Right cardiac atrium (tissue), 5 donors: ENCODE data around the gene CCDC88A. TPM values are rescaled to one million over a fixed set of nuclear protein-coding genes. Genes with fewer than 3 reads are reported as not detected.
"Not testable (repeated sequence)": the region's sequence is repeated elsewhere in the genome, so short reads cannot be mapped to it uniquely, and the experiment has no call there.

Experiments used
- ATAC-seq, 2 donors: fragments of 200-7000 bp; cut with Tn5 transposase; one replicate each; pipeline versions ENCODE4 v1.8.0 to v1.9.1; 2020; ENCODE audit warnings: moderate library complexity in 2 of 2, mild to moderate bottlenecking in 1 of 2
- DNase-seq, 3 donors: peaks; one replicate each; pipeline ENCODE4 v3.0.0-alpha.2; 2020
- H3K27ac ChIP-seq: one replicate; pipeline ENCODE4 v1.5.1; 2013; ENCODE audit warnings: mild to moderate bottlenecking, low read length, control low read depth, moderate library complexity
- H3K27me3 ChIP-seq: one replicate; pipeline ENCODE4 v1.6.1; 2013; ENCODE audit not compliant: control insufficient read depth, insufficient read depth
- H3K4me1 ChIP-seq: one replicate; pipeline ENCODE4 v1.6.1; 2013; ENCODE audit warnings: low read length; ENCODE audit not compliant: control insufficient read depth, insufficient read depth
- H3K4me3 ChIP-seq: one replicate; pipeline ENCODE4 v1.5.1; 2013; ENCODE audit warnings: low read length, control low read depth
- H3K9me3 ChIP-seq: one replicate; pipeline ENCODE4 v1.6.1; 2013; ENCODE audit warnings: low read length; ENCODE audit not compliant: control insufficient read depth
- WGBS: extraction: QIAGEN DNeasy Blood & Tissue Kit; methylation state at CpG from one replicate; pipeline ENCODE4 v1.1.7; 2013; 5-methylcytosine and 5-hydroxymethylcytosine counted together
- intact Hi-C, 4 donors: fragments of 100-400 bp; cut with DNase I; formaldehyde crosslinking; loops; one replicate each; pipeline versions ENCODE4 v1.11.0 to v1.14.0; 2022 to 2023
- polyA plus RNA-seq: library from polyadenylated mRNA; stranded (reverse); fragments of 200-250 nt; gene quantifications from one replicate; pipeline ENCODE4 v1.2.3, GENCODE V29; 2013
- total RNA-seq, 4 donors: library from RNA; stranded (reverse); fragmentation: NEBNext Ultra II Directional; extraction: Animal tissue kit (Norgen Biotek cat#: 25700); gene quantifications; one replicate each; pipeline ENCODE4 v1.2.1, GENCODE V29; 2021
- donor health status: healthy with polysubstance abuse.
- donor health status: DM: no; HTN: yes; CAD: no.
- donor health status: DM: no; HTN: no; CAD: no.
- donor health status: DM: no; HTN: yes; CAD: no; lungs with severe emphysema.
- donor health status: DM: yes; HTN: yes; CAD: no.

CCDC88A gene
- total and polyA plus RNA-seq, 5 donors: 18.1 to 40.6 (median 31.5) TPM

- no peaks in the 10 kb centered on the region for H3K4me1 ChIP-seq
- no peak for ATAC-seq
- 91% methylated on average over 3 of the region's 3 CpGs for WGBS
These were observed 166.8 kb downstream of the CCDC88A start for GRCh38 chr2:55252832-55253231.

GRCh38 chr2:55247025-55247424 is 172.6 kb downstream of the CCDC88A start:
- Histone ChIP-seq H3K9me3 (no peaks in the 10 kb centered on the region), H3K4me3 (no peak overlapping the region), H3K27ac (no peak overlapping the region), H3K4me1 (no peaks in the 10 kb centered on the region), H3K27me3 (no peaks in the 10 kb centered on the region)
- 73% methylated on average over 5 of the region's 5 CpGs for WGBS
- intact Hi-C loops: no loop called here
- ATAC-seq: no peak
- no peak for DNase-seq

More at GRCh38 chr2:55252832-55253231, 166.8 kb downstream of the CCDC88A start:
- intact Hi-C loops: no loop called here
- no peaks in the 10 kb centered on the region for H3K9me3 ChIP-seq
- no peak overlapping the region for H3K27ac ChIP-seq
- H3K27me3 ChIP-seq: no peaks in the 10 kb centered on the region
- no peak for DNase-seq
- no peak overlapping the region for H3K4me3 ChIP-seq

GRCh38 chr2:55245411-55245810 is 174.2 kb downstream of the CCDC88A start:
- Histone ChIP-seq H3K27ac (no peak overlapping the region), H3K4me1 (no peaks in the 10 kb centered on the region), H3K9me3 (no peaks in the 10 kb centered on the region), H3K27me3 (no peaks in the 10 kb centered on the region), H3K4me3 (no peak overlapping the region)
- ATAC-seq: no peak
- intact Hi-C loops: no loop called here
- no peak for DNase-seq
- WGBS: 88% methylated on average over 5 of the region's 5 CpGs

GRCh38 chr2:55242617-55243016 is 177.0 kb downstream of the CCDC88A start:
- H3K27ac ChIP-seq: no peak overlapping the region
- H3K4me1 ChIP-seq: no peaks in the 10 kb centered on the region
- H3K4me3 ChIP-seq: no peak overlapping the region
- no peak for DNase-seq
- WGBS: 59% methylated on average over 1 of the region's 1 CpG
- no peaks in the 10 kb centered on the region for H3K27me3 ChIP-seq
- no peak for ATAC-seq
- intact Hi-C loops: no loop called here
- H3K9me3 ChIP-seq: no peaks in the 10 kb centered on the region

GRCh38 chr2:55241582-55241981 is 178.1 kb downstream of the CCDC88A start:
- intact Hi-C loops, H3K27me3 ChIP-seq, H3K27ac ChIP-seq, ATAC-seq, H3K4me3 ChIP-seq, DNase-seq, H3K4me1 ChIP-seq, H3K9me3 ChIP-seq: not testable (repeated sequence)
- 90% methylated on average over 8 of the region's 8 CpGs for WGBS

- Histone ChIP-seq H3K27me3 (no peaks in the 10 kb centered on the region), H3K4me1 (no peaks in the 10 kb centered on the region), H3K4me3 (no peak overlapping the region), H3K9me3 (no peaks in the 10 kb centered on the region), H3K27ac (no peak overlapping the region)
- no peak for DNase-seq
- intact Hi-C loops: no loop called here
- ATAC-seq: no peak
- WGBS: 74% methylated on average over 4 of the region's 4 CpGs
These were observed 179.9 kb downstream of the CCDC88A start for GRCh38 chr2:55239656-55240222.

Other genes with a start within 250 kb of the CCDC88A start
- gene CLHC1, start 187.6 kb downstream of the CCDC88A start, total RNA-seq: 1 to 10 TPM; 6.6 to 9.0 (median 7.3) TPM
- gene CLHC1, start 187.6 kb downstream of the CCDC88A start, polyA plus RNA-seq: 4.4 TPM
- gene RPS27A, start 187.2 kb downstream of the CCDC88A start, total RNA-seq: 100 to 1,000 TPM; 469 to 564 (median 541) TPM
- gene RPS27A, start 187.2 kb downstream of the CCDC88A start, polyA plus RNA-seq: 986 TPM
- 10 to 100 TPM; 28.2 to 39.6 (median 35.8) TPM for gene MTIF2, start 150.6 kb downstream of the CCDC88A start, total RNA-seq
- 30.2 TPM for gene MTIF2, start 150.6 kb downstream of the CCDC88A start, polyA plus RNA-seq
- 10 to 100 TPM; 26.0 to 30.5 (median 28.9) TPM for gene CFAP36, start 99.9 kb upstream of the CCDC88A start, total RNA-seq
- gene CFAP36, start 99.9 kb upstream of the CCDC88A start, polyA plus RNA-seq: 33.2 TPM
- gene PPP4R3B, start 197.8 kb upstream of the CCDC88A start, total RNA-seq: 10 to 100 TPM; 24.9 to 34.1 (median 28.5) TPM
- 11.9 TPM for gene PPP4R3B, start 197.8 kb upstream of the CCDC88A start, polyA plus RNA-seq